GM18870 (cell line): ENCODE data around the gene WDR62.
"Not testable (repeated sequence)": the region's sequence is repeated elsewhere in the genome, so short reads cannot be mapped to it uniquely, and the experiment has no call there.

Source experiments
- ATAC-seq: cut with Tn5 transposase; IDR thresholded peaks from one replicate; pipeline ENCODE4 v1.9.1; 2021; ENCODE audit warnings: moderate library complexity; ENCODE audit not compliant: unreplicated experiment

WDR62 gene

GRCh38 chr19:36106991-36107390 is 52.3 kb downstream of the WDR62 start:
- no peak for ATAC-seq

DNA sequence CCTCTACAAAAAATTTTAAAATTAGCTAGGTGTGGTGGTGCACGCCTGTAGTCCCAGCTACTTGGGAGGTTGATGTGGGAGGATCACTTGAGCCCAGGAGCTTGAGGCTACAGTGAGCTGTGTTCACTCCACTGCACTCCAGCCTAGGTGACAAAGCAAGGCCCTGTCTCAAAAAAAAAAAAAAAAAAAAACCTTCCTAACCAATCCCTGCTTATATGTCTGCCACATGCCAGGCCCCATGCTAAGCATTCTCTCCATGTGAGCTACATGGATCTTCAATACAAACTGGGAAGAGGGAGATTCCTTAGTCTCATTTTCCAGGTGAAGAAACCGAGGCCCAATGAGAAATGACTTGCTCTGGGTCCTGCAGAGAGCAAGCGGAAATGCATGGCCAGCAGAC is 54.0 kb downstream of the WDR62 start:
- ATAC-seq: no peak

DNA sequence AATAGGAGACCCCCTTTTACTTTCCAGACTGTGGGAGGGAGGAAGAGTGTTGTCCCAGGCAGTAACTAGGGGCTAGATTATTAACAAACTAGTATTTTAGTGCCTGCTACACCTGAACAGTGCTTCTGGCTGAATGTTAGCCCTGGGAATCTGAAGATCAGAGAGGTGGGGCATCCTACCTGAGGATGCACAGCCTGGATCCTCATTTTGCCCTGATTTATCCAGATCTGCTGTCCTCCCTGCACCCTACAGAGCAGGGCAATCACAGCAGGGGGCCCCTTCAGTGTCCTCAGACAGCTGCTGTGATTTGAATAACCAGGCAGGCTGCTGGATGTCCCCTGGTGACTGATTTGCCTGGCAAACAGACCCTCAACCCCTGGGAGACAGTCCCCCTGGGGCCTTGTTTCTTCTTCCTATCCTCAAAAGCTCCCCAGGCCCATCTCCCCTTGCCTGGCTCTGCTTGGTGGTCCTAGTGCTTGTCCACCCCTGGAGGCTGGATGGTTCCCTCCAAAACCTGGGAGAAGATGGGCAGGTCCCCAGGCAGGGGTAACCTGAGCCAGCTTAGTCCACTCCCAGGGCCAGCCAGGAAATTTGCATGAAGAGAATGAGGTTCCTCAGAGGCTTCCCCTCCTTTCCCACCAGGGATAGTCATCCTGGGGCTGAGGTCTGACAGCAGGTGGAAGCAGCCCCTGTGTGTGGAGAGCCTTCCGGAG is 55.9 kb downstream of the WDR62 start, which contains the start of gene OVOL3:
Gene OVOL3, plus strand, starts transcription at position 657 of the 713 bp plus-strand sequence. CDS start 60 bp downstream, outside the sequence.
- no peak for ATAC-seq

DNA sequence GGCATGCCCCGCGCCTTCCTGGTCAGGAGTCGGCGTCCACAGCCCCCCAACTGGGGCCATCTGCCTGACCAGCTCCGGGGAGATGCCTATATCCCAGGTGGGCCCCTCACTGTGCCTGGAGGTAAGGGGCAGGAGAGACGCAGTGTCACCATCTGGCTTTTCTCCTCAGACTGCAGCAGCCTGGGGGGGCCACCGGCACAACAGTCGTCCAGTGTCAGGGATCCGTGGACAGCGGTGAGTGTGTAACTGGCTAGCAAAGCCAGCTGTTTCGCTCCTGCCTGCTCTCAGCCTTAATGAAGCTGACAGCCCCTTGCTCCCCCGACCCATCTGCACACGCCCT is 56.5 kb downstream of the WDR62 start:
- ATAC-seq: no peak

DNA sequence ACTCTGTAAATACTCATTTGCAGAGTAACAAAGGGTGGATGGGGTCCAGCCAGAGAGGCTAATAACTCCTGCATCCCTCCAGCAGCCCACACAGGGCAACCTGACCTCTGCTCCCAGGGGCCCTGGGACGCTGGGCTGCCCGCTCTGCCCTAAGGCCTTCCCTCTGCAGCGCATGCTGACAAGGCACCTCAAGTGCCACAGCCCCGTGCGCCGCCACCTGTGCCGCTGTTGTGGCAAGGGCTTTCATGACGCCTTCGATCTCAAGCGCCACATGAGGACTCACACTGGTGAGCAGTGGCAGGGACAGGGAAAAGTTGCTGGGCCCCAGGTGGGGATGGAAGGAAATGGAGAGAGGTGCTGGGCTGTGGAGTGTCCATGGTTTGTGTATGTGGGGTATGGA is 58.0 kb downstream of the WDR62 start:
- no peak for ATAC-seq

- ATAC-seq: no peak
Observed at GRCh38 chr19:36113425-36113824, 58.7 kb downstream of the WDR62 start.

- ATAC-seq: no peak
Observed at GRCh38 chr19:36113894-36114720, 59.4 kb downstream of the WDR62 start.

DNA sequence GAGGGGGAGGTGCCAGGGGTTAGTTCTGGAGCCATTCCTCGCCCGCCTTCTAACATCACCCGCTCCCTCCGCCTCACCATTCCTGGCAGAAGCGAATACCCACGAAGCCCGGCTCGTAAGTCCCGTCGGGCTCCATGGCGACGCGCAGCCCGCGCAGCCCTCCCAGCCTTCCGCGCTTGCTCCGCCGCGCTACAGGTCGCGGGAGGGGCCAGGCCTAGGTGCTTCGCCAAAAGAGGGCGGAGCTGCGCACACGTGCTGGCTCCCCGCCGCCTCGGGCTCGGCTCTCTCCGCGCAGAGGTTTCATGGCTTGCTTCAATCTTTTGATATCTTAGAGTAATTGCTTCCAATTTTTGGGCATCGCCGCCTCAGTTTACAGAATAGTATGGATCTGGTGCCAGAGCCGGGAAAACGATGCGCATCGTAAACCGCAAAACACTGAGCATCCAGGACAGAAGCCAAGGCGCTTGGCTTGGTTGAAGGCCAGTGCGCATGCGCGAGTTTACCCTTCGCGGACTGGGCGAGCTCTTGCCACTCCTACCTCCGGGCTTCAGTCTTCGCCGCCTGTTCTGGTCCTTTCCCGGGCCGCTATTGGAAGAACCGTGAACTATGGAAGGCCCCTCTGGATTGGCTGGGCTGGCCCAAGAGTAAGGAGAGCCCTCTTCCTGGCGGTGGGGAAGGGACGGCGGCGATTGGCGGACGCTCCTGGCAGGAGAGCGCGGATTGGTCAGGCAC is 60.2 kb downstream of the WDR62 start, which contains the start of gene POLR2I:
Gene POLR2I, minus strand, starts transcription at position 155 of the 732 bp plus-strand sequence. Its CDS starts 19 bp downstream, at position 136.
- peak; percentile 85 for ATAC-seq

DNA sequence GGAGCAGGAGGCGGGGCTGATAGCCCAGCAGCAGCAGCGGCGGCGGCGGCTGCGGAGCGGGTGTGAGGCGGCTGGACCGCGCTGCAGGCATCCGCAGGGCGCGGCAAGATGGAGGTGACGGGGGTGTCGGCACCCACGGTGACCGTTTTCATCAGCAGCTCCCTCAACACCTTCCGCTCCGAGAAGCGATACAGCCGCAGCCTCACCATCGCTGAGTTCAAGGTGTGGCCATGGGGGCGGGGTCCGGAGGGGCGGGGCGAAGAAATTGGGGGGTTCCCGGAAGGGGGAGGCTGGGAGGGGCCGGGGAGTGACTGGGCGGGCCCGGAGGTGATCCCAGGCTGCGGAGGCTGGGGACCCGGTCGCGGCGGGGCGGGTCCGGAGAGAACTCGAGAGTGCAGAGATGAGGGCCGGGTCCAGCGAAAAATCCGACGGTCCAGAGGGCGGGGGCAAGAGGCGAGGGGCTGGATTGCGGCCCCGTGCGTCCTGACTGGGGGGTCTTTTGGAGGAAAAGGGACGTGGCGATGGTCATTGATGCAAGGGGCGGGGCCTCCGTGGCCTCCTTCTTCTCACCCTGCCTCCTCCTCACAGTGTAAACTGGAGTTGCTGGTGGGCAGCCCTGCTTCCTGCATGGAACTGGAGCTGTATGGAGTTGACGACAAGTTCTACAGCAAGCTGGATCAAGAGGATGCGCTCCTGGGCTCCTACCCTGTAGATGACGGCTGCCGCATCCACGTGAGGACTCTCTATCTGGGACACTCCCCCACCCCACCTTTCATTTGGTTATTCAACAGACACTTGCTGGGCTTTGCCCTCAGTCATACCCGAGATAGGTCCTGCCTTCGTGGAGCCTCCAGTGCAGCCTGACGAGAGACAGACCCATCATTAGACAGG is 61.0 kb downstream of the WDR62 start, which contains the start of gene TBCB:
Gene TBCB, plus strand, starts transcription at position 16 of the 891 bp plus-strand sequence. Its CDS starts 93 bp downstream, at position 109.
- ATAC-seq: peak; percentile 34

DNA sequence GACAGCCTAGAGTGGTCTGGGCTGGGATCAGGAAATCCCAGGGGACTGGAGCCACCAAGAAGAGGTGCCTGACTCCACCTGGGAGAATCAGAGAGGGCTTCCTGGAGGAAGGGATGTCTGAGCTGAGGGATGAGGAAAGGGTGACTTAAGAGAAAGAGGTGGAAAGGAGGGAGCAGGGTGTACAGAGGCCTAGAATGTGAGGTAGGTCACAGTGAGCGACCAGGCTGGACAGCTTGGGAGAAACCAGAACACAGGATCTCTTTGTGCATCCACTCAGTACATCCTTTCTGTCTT is 61.6 kb downstream of the WDR62 start:
- no peak for ATAC-seq

- ATAC-seq: no peak
Observed at GRCh38 chr19:36120092-36120983, 65.6 kb downstream of the WDR62 start.

GRCh38 chr19:36120984-36121358 is 66.3 kb downstream of the WDR62 start:
- no peak for ATAC-seq

DNA sequence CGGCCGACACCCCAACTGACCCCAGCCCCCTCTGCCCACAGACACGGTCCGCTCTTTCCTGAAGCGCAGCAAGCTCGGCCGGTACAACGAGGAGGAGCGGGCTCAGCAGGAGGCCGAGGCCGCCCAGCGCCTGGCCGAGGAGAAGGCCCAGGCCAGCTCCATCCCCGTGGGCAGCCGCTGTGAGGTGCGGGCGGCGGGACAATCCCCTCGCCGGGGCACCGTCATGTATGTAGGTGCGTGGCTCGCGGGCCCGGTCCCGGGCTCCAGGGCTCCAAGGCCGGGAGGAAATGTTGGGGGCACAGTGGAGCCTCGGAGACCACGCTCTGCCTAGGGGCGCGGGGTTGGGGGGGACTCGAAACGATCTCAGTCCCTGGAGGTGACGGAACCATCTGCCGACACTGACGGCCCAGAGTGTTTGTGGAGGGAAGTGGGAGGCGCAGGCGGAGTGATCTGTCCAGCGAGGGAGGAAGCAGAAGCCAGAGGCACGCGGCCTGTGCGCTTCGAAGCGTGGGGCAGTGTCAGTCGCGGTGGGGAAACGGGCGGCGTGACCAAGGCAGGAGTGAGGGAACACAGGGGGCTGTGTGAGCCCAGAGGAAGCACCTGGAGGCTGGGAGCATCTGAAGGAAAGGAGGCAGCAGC is 66.9 kb downstream of the WDR62 start:
- ATAC-seq: no peak

DNA sequence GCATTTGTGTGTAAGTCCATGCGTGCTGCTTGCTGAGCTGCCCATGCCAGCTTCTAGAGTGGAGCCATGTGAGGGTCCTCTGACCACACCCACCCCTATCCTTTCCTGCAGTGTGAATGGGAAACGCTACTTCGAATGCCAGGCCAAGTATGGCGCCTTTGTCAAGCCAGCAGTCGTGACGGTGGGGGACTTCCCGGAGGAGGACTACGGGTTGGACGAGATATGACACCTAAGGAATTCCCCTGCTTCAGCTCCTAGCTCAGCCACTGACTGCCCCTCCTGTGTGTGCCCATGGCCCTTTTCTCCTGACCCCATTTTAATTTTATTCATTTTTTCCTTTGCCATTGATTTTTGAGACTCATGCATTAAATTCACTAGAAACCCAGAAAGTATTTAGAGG is 70.9 kb downstream of the WDR62 start:
- no peak for ATAC-seq

- ATAC-seq: peak; percentile 5
Observed at GRCh38 chr19:36128392-36128736, 73.7 kb downstream of the WDR62 start.

- ATAC-seq: not testable (repeated sequence)
Observed at GRCh38 chr19:36131221-36131620, 76.5 kb downstream of the WDR62 start.

- ATAC-seq: not testable (repeated sequence)
Observed at GRCh38 chr19:36134867-36135266, 80.2 kb downstream of the WDR62 start.

DNA sequence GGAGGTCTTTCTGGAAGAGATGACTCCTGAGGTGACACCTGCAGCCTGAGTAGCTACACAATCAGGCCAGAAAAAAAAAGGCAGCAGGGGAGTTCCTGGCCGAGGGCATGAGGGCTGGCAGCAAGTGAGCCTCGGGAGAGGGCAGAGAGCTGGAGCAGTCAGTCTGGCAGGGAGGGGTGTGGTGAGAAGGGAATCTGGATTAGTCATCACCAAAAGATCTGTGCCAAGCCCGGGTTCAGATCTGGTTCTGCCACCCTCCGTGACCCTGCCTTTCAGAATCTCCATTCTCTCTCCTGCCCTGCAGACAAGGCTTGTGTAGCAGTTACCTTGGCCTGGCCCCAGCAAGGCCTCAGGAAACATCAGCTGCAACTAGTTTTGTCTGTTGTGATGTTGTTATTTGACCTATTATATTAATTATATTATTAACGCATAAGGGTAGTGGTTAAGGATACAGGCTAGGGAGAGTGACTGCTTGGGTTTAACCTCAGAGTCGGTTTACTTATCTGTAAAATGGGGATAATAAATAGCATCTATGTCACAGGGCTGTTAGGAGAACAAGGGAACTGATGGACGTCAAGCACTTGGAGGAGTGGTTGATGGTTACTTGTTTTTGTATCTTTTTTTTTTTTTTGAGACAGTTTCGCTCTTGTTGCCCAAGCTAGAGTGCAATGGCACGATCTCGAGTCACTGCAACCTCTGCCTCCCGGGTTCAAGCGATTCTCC is 82.4 kb downstream of the WDR62 start:
- ATAC-seq: no peak

- ATAC-seq: no peak
Observed at GRCh38 chr19:36139120-36139472, 84.4 kb downstream of the WDR62 start.
